PC-3 (cell line): ENCODE results near the gene AHSP. TPM values are rescaled to one million over a fixed set of nuclear protein-coding genes. Genes with fewer than 3 reads are reported as not detected.

ENCODE experiments used
- ATAC-seq: fragments of 200-7000 bp; cut with Tn5 transposase; 2 replicates; pipeline ENCODE4 v1.9.1; 2020; ENCODE audit warnings: mild to moderate bottlenecking, moderate library complexity
- BruUV-seq: library from RNA; stranded (reverse); fragments of 400-500 nt; replicated peaks from 2 replicates; lab custom pipeline; 2021; lab: Mats Ljungman, UMichigan
- CTCF ChIA-PET: fragments of 300-600 bp; sonication (Branson Sonifier 250); formaldehyde crosslinking; loops from one replicate; lab custom pipeline; 2022; ENCODE audit warnings: antibody characterized with exemption; lab: Charles Lee
- POLR2A ChIA-PET: fragments of 300-600 bp; sonication (Branson Sonifier 250); formaldehyde crosslinking; loops from one replicate; lab custom pipeline; 2022; ENCODE audit warnings: antibody characterized with exemption; ENCODE audit not compliant: unreplicated experiment; lab: Charles Lee
- DNase-seq: peaks from one replicate; pipeline ENCODE4 v3.0.0-alpha.2; 2015
- H2AFZ ChIP-seq: fragments of 300-600 bp; sonication (generic); 2 replicates; pipeline ENCODE4 v1.6.0; 2016; ENCODE audit warnings: antibody characterized with exemption, low read length
- H3F3A ChIP-seq: fragments of 300-600 bp; sonication (generic); one replicate; pipeline ENCODE4 v1.6.0; 2017; ENCODE audit warnings: antibody characterized with exemption, low read length, control low read depth, mild to moderate bottlenecking; ENCODE audit not compliant: unreplicated experiment
- H3K27ac ChIP-seq: fragments of 300-600 bp; sonication (generic); 2 replicates; pipeline ENCODE4 v1.5.1; 2016; ENCODE audit warnings: mild to moderate bottlenecking, low read length
- H3K27me3 ChIP-seq: fragments of 300-600 bp; sonication (generic); 2 replicates; pipeline ENCODE4 v1.6.1; 2016; ENCODE audit warnings: low read length, mixed read lengths
- H3K36me3 ChIP-seq: fragments of 300-600 bp; sonication (generic); 2 replicates; pipeline ENCODE4 v1.6.1; 2016; ENCODE audit warnings: low read depth, mixed run types, low read length, mixed read lengths
- H3K4me1 ChIP-seq: fragments of 300-600 bp; sonication (generic); 2 replicates; pipeline ENCODE4 v1.5.1; 2016; ENCODE audit warnings: low read length; ENCODE audit not compliant: insufficient read depth
- H3K4me2 ChIP-seq: fragments of 300-600 bp; sonication (generic); 2 replicates; pipeline ENCODE4 v1.6.0; 2016; ENCODE audit warnings: low read length
- H3K4me3 ChIP-seq: fragments of 300-600 bp; sonication (generic); 2 replicates; pipeline ENCODE4 v1.5.1; 2016; ENCODE audit warnings: mild to moderate bottlenecking, low read length, mixed read lengths
- H3K79me2 ChIP-seq: fragments of 300-600 bp; sonication (generic); 2 replicates; pipeline ENCODE4 v1.6.1; 2017; ENCODE audit warnings: low read length, mixed read lengths
- H3K9ac ChIP-seq: fragments of 300-600 bp; sonication (generic); 2 replicates; pipeline ENCODE4 v1.6.0; 2016; ENCODE audit warnings: mild to moderate bottlenecking, low read length
- H3K9me2 ChIP-seq: fragments of 300-600 bp; sonication (generic); replicated peaks from 2 replicates; pipeline ENCODE4 v1.6.1; 2016; ENCODE audit warnings: mixed run types, low read length, mixed read lengths
- H3K9me3 ChIP-seq: fragments of 300-600 bp; sonication (generic); 2 replicates; pipeline ENCODE4 v1.6.1; 2016; ENCODE audit warnings: low read length, mixed read lengths
- H4K20me1 ChIP-seq: fragments of 300-600 bp; sonication (generic); 2 replicates; pipeline ENCODE4 v1.6.1; 2016; ENCODE audit warnings: low read length, mixed read lengths
- CTCF ChIP-seq: fragments of 300-600 bp; sonication (generic); conservative IDR thresholded peaks from 2 replicates; pipeline ENCODE4 v1.5.1; 2017; ENCODE audit warnings: antibody characterized with exemption, low read depth, mild to moderate bottlenecking, low read length
- EZH2 ChIP-seq: fragments of 300-600 bp; sonication (generic); IDR thresholded peaks from one replicate; pipeline ENCODE4 v1.6.1; 2017; ENCODE audit warnings: antibody characterized with exemption, mild to moderate bottlenecking, low read length; ENCODE audit not compliant: unreplicated experiment
- EZH2phosphoT487 ChIP-seq: fragments of 300-600 bp; sonication (generic); IDR thresholded peaks from 2 replicates; pipeline ENCODE4 v1.6.1; 2018; ENCODE audit warnings: mild to moderate bottlenecking, antibody characterized with exemption, low read length, borderline replicate concordance
- intact Hi-C: fragments of 100-400 bp; cut with micrococcal nuclease; formaldehyde crosslinking; loops from 2 replicates; pipeline ENCODE4 v1.9.0; 2023
- total RNA-seq: library from RNA; depleted of rRNA; stranded (reverse); fragments of >200 nt; gene quantifications from 2 replicates; pipeline ENCODE4 v1.2.3, GENCODE V29; 2014

Gene AHSP
- total RNA-seq, 1 experiment from 2014 or later, result not detected

GRCh38 chr16:31542763-31543162 is 15.1 kb downstream of the AHSP start:
- no peaks in the 10 kb centered on the region for H3K79me2 ChIP-seq
- H4K20me1 ChIP-seq, result no peaks in the 10 kb centered on the region

GRCh38 chr16:31561426-31562233 is 33.9 kb downstream of the AHSP start:
- ChIA-PET POLR2A (no interaction called here), CTCF (no interaction called here)
- no TSS peak for BruUV-seq
- DNase-seq (no peak), ATAC-seq (no peak)
- no peak overlapping the region for H3K4me3 ChIP-seq
- H2AFZ ChIP-seq, result no peak overlapping the region
- intact Hi-C loops, result no loop called here
- H3K9me2 ChIP-seq, result no peaks in the 10 kb centered on the region
- no peaks in the 10 kb centered on the region for H3K27me3 ChIP-seq
- no peak for TF ChIP-seq EZH2phosphoT487
- no peaks in the 10 kb centered on the region for H3K4me1 ChIP-seq
- H3K9me3 ChIP-seq, result no peaks in the 10 kb centered on the region
- H4K20me1 ChIP-seq, result no peaks in the 10 kb centered on the region
- no peaks in the 10 kb centered on the region for H3F3A ChIP-seq
- no peak overlapping the region for H3K9ac ChIP-seq
- no peak overlapping the region for H3K27ac ChIP-seq
- no peak overlapping the region for H3K4me2 ChIP-seq
- H3K79me2 ChIP-seq, result no peaks in the 10 kb centered on the region
- no peaks in the 10 kb centered on the region for H3K36me3 ChIP-seq

More at GRCh38 chr16:31542763-31543162, 15.1 kb downstream of the AHSP start:
- no peaks in the 10 kb centered on the region for H3F3A ChIP-seq
- CTCF ChIA-PET, result no interaction called here
- H3K4me1 ChIP-seq, result no peaks in the 10 kb centered on the region
- H3K9me3 ChIP-seq, result no peaks in the 10 kb centered on the region
- no peak for ATAC-seq
- no TSS peak for BruUV-seq
- POLR2A ChIA-PET, result no interaction called here
- no peak overlapping the region for H3K4me2 ChIP-seq
- no peak overlapping the region for H2AFZ ChIP-seq
- intact Hi-C loops, result no loop called here
- H3K9ac ChIP-seq, result no peak overlapping the region
- no peaks in the 10 kb centered on the region for H3K9me2 ChIP-seq
- H3K27me3 ChIP-seq, result no peaks in the 10 kb centered on the region
- H3K4me3 ChIP-seq, result no peak overlapping the region
- no peak overlapping the region for H3K27ac ChIP-seq
- TF ChIP-seq EZH2 (no peak), EZH2phosphoT487 (no peak), CTCF (no peak)
- H3K36me3 ChIP-seq, result no peaks in the 10 kb centered on the region
- no peak for DNase-seq

- no peak for TF ChIP-seq CTCF
- no peak for TF ChIP-seq EZH2
- TF ChIP-seq EZH2phosphoT487, result no peak
- Histone ChIP-seq H3K9ac (no peak overlapping the region), H4K20me1 (no peaks in the 10 kb centered on the region), H3K4me1 (no peaks in the 10 kb centered on the region), H3K4me3 (no peak overlapping the region), H3K9me3 (no peaks in the 10 kb centered on the region), H3K36me3 (no peaks in the 10 kb centered on the region), H2AFZ (no peak overlapping the region), H3K27me3 (no peaks in the 10 kb centered on the region), H3K27ac (no peak overlapping the region), H3K9me2 (no peaks in the 10 kb centered on the region), H3K79me2 (no peaks in the 10 kb centered on the region), H3K4me2 (no peak overlapping the region), H3F3A (no peaks in the 10 kb centered on the region)
- DNase-seq, result no peak
- ChIA-PET CTCF (no interaction called here), POLR2A (no interaction called here)
- intact Hi-C loops, result no loop called here
- no peak for ATAC-seq
- BruUV-seq, result no TSS peak
Observed at GRCh38 chr16:31568577-31569359, 41.1 kb downstream of the AHSP start.
